Muscle layer of colon (tissue), 2 donors: ENCODE results near the gene CCDC9B.

Experiments
- H3K27ac ChIP-seq: one replicate; pipeline ENCODE4 v1.7.0; 2013; ENCODE audit warnings: low read depth, mild to moderate bottlenecking, low read length, moderate library complexity
- H3K27me3 ChIP-seq, 2 donors: one replicate each; pipeline ENCODE4 v1.7.0; 2013; ENCODE audit warnings: low read length in 2 of 2, mild to moderate bottlenecking in 2 of 2; ENCODE audit not compliant: insufficient read depth in 2 of 2, control insufficient read depth in 1 of 2
- H3K36me3 ChIP-seq: one replicate; pipeline ENCODE4 v1.7.0; 2013; ENCODE audit warnings: mild to moderate bottlenecking, low read length; ENCODE audit not compliant: insufficient read depth
- H3K4me1 ChIP-seq: one replicate; pipeline ENCODE4 v1.7.0; 2013; ENCODE audit warnings: mild to moderate bottlenecking, low read length; ENCODE audit not compliant: insufficient read depth
- H3K4me3 ChIP-seq, 2 donors: one replicate each; pipeline ENCODE4 v1.7.0; 2013; ENCODE audit warnings: low read length in 2 of 2, low read depth in 1 of 2, mild to moderate bottlenecking in 1 of 2, moderate library complexity in 1 of 2
- H3K9ac ChIP-seq: one replicate; pipeline ENCODE4 v1.7.0; 2013; ENCODE audit warnings: low read length
- H3K9me3 ChIP-seq: one replicate; pipeline ENCODE4 v1.7.0; 2013; ENCODE audit warnings: mild to moderate bottlenecking, low read length
- donor health status: abdominal sarcoma.
- donor health status: Adenocarcinoma of cecum.

The CCDC9B gene

DNA sequence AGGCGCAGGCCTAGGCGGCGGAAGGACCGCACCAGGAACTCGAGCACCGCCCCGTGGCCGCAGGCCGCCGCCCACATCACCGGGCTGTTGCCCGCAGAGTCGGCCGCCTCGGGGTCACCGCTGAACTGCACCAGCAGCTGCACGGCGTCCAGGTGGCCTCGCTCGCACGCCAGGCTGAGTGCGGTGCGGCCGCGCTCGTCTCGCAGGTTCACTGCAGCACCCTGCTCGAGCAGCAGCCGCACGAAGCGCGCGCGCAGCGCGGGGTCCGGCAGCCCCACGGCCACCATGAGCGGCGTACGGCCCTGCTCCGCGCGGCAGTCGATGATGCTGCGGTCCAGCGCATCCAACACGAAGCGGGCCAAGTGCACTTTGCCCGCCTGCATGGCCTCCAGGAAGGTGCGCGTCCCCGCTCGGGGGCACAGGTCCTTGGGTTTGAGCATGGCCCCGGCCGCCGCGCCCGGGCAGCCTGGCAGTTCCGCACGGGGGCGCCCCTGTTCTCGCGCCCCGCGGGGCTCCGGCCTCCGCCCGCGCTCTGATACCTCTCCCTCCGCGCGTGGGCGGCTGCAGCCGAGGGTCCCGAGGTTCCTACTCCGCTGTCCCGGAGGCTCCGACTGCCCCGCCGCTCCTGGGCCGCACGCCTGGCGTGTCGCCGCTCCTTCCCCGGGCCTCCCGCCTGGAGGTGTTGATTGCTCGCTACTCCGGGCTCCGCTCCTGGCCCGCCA is 58.4 kb downstream of the CCDC9B start:
- H3K4me3 ChIP-seq, result peak overlapping the region; percentile 35 to 53
- no peak overlapping the region for H3K9ac ChIP-seq
- no peaks in the 10 kb centered on the region for H3K36me3 ChIP-seq
- H3K27me3 ChIP-seq, result peaks cover 25 to 44% of the 10 kb centered on the region in 2 donors
- peaks cover 11% of the 10 kb centered on the region for H3K4me1 ChIP-seq
- no peak overlapping the region for H3K27ac ChIP-seq
- no peaks in the 10 kb centered on the region for H3K9me3 ChIP-seq

DNA sequence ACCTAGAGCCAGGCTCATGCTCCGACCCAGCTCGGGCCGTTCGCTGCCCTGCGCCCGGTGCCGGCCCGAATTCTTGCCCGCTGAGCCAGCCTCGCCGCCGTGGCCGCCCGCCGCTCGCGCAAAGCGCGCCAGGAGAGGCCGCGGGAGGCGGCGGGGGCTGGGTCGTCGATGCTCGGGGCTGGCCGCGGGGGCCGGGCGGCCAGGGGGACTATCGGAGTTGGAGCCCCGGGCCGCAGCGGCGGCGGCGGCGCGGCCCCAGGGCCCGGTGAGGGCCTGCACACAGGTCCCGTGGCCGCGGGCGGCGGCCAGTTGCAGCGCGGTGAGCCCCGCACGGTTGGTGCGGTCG is 59.0 kb downstream of the CCDC9B start:
- peaks cover 25 to 46% of the 10 kb centered on the region in 2 donors for H3K27me3 ChIP-seq
- H3K36me3 ChIP-seq, result no peaks in the 10 kb centered on the region
- H3K9ac ChIP-seq, result no peak overlapping the region
- H3K4me3 ChIP-seq, result peak overlapping the region in 1 of 2 donors; percentile 35
- no peak overlapping the region for H3K27ac ChIP-seq
- no peaks in the 10 kb centered on the region for H3K9me3 ChIP-seq
- peaks cover 11% of the 10 kb centered on the region for H3K4me1 ChIP-seq
